Activated CD4-positive, alpha-beta T cell treated with anti-CD3 and anti-CD28 coated beads, Interleukin-2, amount 50 U/mL, for 1 hour (primary cell): Measurements from ENCODE around the gene MYLK3.

Source experiments
- DNase-seq: peaks from one replicate; pipeline ENCODE4 v3.0.0-alpha.2; 2020

MYLK3 gene

DNA sequence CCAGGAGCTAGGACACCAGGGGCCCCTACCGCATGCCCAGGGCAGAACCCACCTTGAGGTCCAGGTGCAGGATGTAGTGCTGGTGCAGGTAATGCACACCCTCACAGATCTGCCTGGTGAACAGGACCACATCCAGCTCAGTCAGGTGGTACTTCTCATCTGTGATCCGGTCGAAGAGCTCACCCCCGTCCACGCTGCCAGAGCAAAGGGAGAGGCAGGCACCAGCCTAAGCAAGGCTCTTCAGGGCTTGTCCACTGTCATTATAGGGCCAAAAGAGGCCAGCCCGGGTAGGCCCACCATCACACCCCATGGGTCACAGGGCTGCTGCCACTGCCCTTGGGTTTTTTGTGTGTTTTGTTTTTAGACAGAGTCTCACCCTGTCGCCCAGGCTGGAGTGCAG lies 21.0 kb downstream of the MYLK3 start:
- DNase-seq: no peak

DNA sequence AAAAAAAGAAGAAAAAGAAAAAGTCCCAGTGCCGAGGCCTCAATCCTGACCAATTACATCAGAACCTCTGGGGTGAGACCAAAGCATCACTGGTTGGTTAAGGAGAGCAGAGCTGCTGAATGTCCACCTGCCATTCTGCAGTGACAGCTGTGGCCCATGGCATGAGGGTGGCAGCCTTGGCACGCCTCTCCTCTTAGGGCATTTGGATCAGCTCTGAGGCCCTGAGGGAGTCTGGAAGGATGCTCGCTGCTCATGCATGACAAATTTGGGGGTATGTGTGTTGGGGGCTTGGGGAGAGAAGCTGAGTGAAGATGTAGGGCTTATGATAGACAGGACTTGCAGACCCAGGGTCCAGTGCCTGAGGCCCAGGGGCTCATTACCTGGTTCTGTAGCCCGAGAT lies 26.3 kb downstream of the MYLK3 start:
- no peak for DNase-seq

DNA sequence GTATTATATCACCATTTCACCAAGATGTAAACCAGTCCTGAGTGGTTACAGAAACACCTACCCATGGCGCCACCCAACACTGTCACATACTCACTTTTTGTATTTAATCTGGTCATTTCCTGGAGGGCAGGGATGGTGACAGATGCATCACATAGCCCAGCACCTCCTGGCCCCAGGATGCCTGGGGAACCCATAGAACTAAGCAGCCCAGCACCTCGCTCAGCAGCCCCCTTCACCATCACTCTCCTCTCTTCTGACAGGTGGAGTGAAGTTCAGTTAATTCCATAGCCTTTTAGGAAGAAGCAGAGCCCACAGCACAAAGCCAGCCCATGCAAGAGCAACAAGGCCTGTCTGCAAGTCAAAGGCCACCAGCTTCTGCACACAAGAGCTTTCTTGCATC lies 27.5 kb downstream of the MYLK3 start:
- DNase-seq: no peak

DNA sequence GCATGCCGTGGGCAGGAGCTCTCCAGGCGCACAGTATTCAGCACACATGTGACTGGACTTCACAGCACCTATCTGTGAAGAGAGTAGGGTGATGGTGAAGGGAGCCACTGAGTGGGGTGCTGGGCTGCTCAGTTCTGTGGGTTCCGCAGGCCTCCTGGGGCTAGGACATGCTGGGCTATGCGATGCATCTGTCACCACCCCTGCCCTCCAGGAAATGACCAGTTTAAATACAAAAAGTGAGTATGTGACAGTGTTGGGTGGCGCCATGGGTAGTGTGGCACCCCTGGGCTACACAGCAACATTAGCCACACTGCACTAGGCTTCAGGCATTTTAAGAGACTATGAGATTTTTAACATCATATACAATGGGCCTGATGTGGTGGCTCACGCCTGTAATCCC lies 28.6 kb downstream of the MYLK3 start:
- no peak for DNase-seq

DNA sequence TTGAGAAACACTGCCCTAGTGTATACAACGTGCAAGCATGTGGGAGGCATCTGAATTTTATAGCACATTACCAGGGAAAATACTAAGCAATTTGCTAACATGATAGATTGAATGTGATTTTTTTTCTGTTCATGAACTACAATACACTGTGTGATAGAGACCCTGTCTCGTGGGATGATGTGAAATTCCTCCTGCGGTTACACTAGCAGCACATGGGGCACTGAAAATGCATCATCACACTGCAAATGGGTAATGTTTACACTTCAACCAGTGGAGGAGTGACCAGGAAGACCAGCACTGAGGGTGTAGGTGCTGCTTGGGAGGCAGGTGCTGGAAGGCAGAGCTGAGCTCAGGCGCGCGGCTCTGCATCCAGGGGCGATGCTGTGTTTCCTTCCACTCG lies 29.9 kb downstream of the MYLK3 start:
- no peak for DNase-seq

DNA sequence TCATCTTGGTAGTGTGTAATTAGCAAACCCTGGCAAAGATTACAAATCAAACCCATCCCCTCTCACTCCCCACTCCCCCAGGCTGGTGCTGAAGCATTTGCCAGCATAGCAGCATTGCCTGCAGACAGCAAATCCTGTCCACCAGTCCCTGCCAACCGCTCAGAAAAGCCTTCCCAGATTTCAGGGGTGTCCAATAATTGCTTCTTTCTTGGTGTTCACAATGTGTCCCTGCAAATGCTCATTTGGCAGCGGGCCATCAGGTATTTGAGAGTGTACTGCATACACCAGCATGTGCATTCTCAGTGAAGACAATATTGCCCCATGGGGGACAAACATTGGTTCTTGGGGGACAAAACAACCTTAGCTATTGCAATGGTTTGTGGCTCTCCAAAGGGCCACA lies 30.5 kb downstream of the MYLK3 start:
- DNase-seq: no peak

DNA sequence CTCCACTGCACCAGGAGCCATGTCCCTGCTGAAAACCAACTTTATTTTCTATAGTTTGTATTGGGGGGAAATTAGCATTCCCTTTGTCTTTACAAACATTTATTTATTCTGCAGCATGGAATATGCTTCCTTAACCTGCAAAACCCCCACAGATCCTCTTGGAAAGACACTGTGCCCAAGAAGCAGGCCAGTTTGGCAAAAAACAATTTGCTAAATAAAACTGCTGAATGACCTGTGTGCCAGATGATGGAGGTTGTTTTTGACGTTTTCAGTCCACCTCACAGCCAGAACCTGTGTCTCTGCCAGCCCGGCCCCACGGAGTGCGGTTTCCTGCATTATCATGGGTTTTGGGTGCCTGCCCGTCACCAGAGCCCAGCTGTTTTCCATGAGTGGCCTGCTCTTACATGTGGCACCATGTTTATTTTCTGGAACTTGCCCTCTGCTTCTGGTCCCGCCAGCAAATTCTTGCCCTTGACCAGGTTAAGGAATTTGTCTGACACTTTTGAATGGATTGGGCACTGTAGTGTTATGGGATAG lies 32.3 kb downstream of the MYLK3 start:
- DNase-seq: no peak

DNA sequence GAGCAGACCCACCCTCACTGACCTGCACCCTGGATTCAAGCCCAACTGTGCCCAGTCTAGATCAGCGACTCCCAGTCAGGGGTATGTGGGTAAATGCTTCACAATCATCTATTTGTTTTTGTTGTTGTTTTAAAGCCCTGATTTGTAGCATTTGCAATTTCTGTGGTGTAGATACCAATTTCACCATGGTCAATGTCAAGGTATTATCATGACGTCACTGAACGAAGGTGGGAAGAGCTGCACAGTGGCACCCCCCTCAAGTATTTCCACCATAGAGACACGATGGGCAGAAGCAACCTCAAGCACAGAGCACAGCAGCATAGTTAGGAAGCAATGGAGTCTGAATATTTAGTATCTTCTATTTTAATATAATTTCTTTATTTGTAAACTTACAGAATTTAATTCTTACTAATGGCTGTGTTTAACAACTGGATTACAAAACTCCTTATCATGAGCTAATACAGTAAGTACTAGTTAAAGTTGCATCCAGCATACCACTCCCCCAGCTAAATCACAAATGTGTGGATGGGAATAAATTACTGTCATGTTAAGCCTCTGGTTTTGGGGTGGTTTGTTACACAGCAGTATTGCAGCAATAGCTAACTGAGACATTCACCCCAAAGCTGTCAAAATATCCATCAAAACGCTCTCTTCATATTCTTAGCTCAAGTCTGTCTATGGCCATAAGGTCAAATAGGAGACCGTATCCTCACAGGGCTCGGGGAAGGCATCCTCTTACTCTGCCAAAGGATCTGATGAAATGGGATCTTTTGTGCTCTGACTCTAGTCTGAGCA lies 33.1 kb downstream of the MYLK3 start:
- DNase-seq: no peak

DNA sequence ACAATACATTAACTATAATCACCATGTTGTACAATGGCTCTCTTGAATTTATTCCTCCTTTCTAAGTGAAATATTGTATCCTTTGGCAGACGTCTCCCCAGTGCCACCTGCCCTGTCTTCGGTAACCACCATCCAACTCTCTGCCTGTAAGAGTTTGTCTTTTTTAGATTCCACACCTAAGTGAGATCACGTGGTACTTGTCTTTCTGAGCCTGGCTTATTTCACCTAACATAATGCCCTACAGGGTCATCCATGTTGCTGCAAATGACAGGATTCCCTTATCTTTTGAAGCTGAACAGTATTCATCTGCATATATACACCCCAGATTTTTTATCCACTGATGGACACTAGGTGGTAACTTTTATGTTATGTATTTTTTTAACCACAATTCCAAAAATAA lies 34.5 kb downstream of the MYLK3 start:
- no peak for DNase-seq

DNA sequence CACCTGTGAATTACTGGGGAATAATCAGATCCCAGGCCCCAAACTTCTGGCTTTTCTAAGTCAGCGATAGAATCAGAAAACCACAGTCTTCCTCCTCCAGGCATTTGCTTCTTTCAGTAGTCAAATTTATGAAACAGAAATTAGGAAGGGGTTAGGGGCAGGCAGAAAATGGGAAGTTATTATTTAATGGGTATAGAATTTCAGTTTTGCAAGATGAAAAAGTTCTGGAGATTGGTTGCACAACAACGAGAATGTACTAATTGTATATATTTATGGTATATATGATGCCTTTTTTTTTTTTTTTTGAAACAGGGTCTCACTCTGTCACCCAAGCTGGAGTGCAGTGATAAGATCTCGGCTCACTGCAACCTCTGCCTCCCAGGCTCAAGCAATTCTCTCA lies 35.2 kb downstream of the MYLK3 start:
- no peak for DNase-seq

DNA sequence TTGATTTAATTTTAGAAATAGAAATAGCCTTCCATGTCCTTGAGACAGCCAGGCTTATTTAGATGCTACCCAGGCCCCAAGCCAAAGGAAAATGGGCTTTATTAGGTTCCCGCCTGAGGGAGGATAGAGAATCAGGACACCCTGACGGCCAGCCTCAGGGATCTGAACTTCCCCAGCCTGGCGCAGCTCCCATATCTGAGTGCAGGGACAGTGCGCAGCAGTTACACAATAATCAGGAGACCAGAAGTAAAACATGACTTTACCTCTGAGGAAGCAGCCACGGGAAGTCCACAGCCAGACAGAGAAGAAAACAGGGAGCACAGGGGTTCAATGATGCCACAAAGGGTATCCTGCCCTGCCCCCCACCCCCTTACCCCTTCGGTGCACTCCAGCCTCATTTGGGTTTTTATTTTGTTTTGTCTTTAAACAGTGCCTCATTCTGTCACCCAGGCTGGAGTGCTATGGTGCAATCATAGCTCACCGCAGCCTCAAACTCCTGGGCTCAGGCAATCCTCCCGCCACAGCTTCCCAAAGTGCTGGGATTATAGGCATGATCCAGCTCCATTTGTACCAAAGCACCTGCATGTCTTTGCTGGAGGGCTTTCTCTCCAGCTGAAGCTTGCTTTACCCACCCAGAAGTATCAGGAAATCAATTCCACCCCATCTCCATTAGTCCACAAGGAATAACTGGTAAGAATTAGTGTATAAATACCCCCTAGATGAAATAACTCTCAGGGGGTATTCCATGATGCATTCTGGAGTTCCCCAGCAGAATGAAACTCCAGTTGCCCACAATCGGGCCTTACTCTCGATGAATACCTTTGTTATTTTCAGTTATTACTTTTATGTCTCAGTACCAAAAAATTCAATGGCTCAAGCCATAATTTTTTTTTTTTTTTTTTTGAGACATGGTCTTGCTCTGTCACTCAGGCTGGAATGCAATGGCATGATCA lies 36.8 kb downstream of the MYLK3 start:
- no peak for DNase-seq

DNA sequence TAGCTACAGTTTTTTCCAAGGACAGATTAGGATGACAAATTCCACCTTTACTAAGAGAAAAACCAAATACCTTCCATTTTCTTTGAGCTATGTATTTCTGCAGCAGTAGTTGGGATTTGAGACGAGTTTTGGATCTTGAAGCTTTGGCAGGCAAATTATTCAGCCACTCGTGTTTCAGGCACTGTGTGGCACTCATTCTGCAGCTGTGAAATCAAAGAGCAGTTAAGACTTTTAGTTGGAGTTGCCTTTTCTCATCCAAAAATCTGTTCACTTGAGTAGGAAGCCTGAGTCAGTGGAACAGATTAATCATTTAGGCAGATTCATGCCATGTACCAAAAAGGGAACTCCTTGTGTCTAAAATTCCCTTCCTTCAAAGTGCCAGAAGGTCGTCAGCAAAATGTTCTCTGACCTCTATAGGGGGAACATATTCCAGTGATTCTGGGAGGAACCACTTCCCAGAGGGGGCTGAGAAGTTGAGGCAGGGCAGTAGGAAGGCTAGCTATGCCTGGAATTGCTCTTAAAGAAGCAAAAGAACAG lies 38.6 kb downstream of the MYLK3 start:
- no peak for DNase-seq

DNA sequence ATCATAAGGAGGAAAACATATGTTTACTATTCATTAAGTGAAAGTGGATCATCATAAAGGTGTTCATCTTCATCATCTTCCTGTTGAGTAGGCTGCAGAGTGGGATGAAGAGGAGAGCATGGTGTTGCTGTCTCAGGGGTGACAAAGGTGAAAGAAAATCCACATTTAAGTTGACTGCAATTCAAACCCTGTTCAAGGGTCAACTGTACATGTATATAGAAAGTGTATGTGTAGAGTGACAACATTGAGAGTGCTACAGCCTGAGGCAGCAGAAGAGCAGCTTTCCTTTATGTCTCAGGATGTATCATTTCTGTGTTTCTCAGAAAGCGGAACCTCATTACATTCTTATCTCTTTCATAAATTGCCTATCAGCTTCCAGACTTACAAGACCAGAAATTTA lies 41.5 kb downstream of the MYLK3 start:
- no peak for DNase-seq

DNA sequence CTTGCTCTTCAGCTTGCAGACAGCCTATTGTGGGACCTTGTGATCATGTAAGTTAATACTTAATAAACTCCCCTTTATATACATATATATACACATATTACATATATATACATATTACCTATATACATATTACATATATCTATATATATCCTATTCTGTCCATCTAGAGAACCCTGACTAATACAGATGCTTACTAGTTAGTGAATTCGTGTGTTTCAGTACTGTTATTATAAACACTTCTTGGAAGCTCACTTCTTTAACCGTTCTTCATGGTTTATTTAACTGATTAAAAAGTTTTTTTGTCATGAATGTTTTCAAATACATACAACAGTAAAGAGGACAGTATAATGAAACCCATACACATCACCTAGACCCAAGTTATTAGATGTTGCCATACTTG lies 46.1 kb downstream of the MYLK3 start:
- no peak for DNase-seq

DNA sequence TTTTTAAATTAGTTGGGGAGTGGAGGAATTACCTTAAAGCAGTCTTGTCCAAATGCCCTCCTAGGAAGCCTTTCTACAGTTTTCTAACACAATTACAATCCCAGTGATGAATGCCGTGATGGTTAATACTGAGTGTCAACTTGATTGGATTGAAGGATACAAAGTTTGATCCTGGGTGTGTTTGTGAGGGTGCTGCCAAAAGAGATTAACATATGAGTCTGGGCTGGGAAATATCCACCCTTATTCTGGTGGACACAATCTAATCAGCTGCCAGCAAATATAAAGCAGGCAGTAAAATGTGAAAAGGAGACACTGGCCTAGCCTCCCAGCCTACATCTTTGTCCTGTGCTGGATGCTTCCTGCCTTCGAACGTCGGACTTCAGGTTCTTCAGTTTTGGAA lies 46.5 kb downstream of the MYLK3 start:
- no peak for DNase-seq

DNA sequence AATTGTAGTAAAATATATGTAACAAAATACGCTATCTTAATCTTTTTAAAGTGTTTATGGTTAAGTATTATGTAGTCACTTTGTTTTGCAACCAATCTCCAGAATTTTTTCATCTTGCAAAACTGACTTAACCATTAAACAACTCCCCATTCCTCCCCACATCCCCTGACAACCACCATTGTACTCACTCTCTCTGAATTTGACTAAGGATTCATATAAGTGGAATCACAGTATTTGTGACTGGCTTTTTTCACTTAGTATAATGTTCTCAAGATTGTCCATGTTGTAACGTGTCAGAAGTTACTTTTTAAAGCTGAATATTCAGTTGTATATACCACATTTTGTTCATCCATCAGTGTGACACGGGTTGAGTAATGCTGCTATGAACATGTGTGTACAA lies 48.1 kb downstream of the MYLK3 start:
- no peak for DNase-seq

DNA sequence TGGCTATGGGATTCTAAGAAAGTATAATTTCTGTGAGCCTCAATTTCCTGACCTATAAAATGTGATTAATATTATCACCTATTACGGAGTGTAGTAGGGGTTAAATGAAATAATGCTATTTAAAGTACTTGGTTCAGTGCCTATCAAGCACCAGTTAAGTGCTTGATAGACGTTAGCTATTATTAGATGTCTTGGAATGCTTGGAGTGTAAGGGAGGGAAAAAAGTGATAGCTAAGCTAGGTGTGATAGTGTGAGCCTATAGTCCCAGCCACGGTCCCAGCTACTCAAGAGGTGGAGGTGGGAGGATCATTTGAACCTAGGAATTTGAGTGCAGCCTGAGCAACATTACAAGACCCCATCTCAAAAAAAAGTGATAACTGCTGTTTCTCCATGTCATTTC lies 51.2 kb downstream of the MYLK3 start:
- no peak for DNase-seq

DNA sequence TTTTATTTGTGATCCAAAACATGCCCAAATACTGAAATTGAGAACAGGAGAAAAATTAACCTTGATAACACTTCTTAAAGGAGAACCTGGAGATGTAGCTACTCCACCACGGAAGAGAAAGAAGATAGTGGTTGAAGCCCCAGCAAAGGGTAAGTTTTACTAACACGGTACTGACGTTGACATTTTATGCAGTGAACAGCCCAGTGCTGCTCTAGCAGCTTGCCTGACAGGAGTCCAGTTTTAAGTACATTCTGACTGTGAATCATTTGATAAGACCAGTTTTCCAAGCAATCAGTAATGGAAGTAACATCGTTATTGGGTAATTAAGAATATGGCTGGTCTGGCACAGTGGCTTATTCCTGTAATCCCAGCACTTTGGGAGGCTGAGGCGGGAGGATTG lies 52.2 kb downstream of the MYLK3 start:
- DNase-seq: no peak

DNA sequence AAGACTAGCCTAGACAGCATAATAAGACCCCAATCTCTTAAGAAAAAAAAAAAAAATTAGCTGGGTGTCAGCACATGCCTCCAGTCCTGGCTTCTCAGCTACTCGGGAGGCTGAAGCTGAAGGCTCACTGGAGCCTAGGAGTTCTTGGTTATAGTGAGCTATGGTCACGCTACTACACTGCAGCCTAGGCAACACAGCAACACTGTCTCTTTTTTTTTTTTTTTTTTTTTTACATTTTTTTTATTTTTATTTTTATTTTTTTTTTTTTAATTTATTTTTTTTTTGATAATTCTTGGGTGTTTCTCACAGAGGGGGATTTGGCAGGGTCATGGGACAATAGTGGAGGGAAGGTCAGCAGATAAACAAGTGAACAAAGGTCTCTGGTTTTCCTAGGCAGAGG lies 54.5 kb downstream of the MYLK3 start:
- no peak for DNase-seq

DNA sequence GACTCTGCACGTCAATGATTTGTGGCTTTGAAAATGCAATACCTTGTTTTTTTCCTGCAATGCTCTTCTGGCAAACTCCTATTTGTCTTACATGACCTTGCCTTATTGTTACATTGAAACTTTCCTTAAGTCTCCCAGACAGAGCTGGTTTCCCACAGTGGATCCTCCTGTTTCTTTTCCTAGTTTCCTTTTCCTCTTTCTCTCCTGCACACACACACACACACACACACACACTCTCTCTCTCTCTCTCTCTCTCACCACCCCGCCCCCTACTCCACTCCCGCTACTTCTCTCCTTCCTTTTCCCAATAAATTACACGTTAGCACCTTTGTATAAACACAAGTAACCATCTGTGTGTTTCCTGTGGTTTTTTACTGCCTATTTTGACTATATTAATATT lies 56.4 kb downstream of the MYLK3 start:
- DNase-seq: no peak

DNA sequence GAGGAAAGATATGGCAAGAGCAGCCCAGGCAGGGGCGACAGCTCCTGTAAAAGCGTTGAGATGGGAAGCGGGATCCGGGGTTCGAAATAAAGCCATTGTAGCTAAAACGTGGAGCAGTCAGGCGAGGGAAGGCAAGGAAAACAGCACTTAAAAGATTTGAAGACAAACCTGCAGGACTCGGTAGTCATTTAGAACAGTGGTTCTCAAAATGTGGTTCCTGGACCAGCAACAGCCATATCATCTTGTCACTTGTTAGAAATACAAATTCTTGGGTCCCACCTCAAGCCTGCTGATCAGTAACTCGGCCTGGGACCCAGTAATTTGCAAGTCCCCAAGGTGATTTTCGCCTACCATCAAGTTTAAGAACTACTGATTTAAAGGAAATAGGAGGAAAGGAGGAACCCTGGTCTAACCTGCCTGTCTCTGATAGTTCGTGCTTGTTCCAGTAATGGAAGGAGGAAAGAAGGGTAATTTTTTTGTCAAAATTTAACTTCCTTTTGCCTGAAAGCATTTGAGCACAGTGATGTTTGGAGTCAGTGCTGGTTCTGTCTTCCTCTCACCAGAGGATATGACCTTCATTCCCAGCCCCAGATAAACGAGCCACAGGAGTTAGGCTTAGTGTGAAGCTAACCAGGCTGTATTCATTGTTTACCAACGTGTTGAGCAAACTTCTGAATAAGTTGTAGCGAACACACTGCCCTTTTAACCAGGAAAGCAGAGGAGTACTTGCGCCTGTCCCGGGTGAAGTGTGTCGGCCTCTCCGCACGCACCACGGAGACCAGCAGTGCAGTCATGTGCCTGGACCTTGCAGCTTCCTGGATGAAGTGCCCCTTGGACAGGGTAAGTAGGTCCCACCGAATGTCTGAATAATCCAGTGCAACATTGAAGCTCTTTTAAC lies 57.6 kb downstream of the MYLK3 start:
- DNase-seq: no peak
